GM19455 (cell line): ENCODE measurements around the gene SIPA1.

Source experiments
- ATAC-seq: cut with Tn5 transposase; IDR thresholded peaks from one replicate; pipeline ENCODE4 v1.9.1; 2021; ENCODE audit not compliant: unreplicated experiment

The SIPA1 gene

GRCh38 chr11:65642014-65642671, 4.2 kb downstream of the SIPA1 start:
- ATAC-seq, result no peak

- no peak for ATAC-seq
These were observed 6.1 kb downstream of the SIPA1 start for GRCh38 chr11:65643971-65644370.

DNA sequence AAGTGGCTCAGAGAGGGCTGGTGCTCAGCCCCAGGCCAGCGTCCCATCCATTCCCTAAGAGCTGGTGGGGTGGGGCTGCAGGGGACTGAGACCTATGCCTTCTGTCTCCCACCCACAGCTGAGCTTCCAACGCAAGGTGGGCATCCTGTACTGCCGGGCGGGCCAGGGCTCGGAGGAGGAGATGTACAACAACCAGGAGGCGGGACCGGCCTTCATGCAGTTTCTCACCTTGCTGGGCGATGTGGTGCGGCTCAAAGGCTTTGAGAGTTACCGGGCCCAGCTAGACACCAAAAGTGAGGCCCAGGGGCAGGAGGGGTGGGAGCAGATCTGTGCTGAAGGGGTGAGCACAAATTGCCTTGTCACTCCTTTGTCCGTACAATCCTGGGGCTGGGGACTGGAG, 6.9 kb downstream of the SIPA1 start:
- no peak for ATAC-seq

GRCh38 chr11:65645710-65646109, 7.8 kb downstream of the SIPA1 start:
- ATAC-seq, result no peak

DNA sequence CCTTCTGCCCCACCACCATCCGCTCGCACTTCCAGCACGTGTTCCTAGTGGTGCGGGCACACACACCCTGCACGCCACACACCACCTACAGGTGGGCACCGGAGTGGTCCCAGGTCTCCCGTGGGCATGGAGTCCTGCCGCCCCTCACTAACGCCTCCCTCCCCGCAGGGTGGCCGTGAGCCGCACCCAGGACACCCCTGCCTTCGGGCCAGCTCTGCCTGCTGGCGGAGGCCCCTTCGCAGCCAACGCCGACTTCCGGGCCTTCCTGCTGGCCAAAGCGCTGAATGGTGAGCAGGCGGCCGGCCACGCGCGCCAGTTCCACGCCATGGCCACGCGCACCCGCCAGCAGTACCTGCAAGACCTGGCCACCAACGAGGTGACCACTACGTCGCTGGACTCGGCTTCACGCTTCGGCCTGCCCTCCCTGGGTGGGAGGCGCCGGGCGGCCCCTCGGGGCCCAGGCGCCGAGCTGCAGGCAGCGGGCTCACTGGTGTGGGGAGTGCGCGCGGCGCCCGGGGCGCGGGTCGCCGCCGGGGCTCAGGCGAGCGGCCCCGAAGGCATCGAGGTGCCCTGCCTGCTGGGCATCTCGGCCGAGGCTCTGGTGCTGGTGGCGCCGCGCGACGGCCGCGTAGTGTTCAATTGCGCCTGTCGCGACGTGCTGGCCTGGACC, 8.5 kb downstream of the SIPA1 start:
- no peak for ATAC-seq

DNA sequence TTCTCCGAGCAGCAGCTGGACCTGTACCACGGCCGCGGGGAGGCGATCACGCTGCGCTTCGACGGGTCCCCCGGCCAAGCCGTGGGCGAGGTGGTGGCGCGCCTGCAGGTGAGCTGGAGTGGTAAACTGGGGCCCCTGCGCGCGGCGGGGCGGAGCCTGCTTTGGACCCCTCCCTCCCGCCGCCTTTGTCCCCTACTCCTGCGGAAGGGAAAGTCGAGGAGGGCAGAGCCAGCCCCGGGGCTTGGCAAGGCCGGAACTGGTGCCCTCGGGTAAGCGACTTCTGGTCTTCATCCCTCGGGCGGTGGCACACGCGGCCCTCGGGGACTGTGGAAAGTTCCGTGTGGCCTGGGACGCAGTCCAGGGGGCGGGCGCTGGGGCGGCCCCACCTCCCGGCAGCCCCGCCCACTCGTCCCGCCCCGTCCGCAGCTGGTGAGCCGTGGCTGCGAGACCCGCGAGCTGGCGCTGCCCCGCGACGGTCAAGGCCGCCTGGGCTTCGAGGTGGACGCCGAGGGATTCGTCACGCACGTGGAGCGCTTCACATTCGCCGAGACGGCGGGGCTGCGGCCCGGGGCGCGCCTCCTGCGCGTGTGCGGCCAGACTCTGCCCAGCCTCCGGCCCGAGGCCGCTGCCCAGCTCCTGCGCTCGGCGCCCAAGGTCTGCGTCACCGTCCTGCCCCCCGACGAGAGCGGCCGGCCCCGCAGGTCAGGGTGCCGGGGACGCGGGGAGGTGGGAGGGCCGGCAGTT, 9.2 kb downstream of the SIPA1 start:
- ATAC-seq, result no peak

DNA sequence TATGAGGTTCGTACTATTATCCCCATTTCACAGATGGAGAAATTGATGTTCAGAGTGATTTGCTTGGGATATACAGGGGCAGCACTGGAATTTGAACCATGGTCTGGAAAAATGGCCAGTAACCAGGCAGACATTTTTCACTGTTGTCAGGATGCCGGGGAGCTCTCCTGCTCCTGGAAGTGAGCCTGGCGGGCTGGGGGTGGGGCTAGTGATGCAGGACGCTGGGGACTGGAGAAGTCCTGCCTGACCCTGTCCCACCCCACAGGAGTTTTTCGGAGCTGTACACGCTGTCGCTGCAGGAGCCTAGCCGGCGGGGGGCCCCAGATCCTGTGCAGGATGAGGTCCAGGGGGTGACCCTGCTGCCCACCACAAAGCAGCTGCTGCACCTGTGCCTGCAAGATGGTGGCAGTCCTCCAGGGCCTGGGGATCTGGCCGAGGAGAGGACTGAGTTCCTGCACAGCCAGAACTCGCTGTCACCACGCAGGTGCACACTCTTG, 11.1 kb downstream of the SIPA1 start:
- ATAC-seq, result no peak

GRCh38 chr11:65649656-65650546, 12.0 kb downstream of the SIPA1 start:
- ATAC-seq, result no peak

DNA sequence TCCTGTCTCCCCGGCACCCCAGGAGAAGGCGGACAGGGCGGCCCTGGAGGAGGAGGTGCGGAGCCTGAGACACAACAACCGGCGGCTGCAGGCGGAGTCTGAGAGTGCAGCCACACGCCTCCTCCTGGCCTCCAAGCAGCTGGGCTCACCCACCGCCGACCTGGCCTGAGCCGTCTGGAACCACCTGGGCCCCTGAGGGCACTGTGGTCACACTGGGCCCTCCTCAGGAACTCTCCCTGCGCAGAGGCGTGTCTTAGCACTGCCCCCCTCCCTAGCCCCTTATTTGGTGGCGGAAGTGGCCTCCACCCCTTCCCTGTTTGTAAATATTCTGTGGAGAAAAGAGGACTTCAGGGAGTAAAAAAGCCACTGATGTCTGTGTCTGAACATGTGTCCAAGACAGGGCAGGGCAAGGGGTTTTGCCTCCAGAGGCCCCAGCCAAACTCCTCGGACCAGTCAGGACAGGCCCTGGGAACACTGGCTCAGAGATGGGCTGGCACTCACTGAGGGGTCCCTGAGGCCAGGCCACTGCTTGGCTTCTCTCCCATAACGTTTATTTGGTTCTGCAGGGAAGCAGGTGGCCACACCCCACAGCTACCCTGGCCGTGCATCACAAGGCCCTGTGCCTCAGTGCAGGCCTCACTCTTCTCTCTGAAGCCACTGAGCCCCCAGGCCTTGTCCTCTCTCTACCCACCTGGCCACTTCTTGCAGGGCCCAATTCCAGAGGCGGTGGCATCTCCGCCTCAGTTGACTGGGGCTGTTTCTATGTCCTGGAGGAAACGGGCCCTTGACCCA, 12.8 kb downstream of the SIPA1 start:
- no peak for ATAC-seq

DNA sequence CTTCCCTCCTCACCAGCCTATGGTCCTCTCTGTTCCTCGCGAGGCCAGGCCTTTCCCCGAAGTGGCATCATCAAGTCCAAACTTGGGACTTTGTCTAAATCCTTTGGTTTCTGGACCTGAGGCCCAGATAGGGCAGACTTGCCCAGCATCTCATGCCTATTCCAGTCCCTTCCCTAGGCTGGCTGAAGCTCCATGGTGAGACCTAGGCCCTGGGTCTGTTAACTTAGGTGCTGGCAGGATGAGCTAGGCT, 13.4 kb downstream of the SIPA1 start:
- ATAC-seq, result no peak

GRCh38 chr11:65651589-65652510, 13.9 kb downstream of the SIPA1 start:
- ATAC-seq, result no peak

- ATAC-seq, result peak; percentile 75
These were observed 14.8 kb downstream of the SIPA1 start for GRCh38 chr11:65652511-65653228.

- ATAC-seq, result no peak
These were observed 15.6 kb downstream of the SIPA1 start for GRCh38 chr11:65653229-65654225.

DNA sequence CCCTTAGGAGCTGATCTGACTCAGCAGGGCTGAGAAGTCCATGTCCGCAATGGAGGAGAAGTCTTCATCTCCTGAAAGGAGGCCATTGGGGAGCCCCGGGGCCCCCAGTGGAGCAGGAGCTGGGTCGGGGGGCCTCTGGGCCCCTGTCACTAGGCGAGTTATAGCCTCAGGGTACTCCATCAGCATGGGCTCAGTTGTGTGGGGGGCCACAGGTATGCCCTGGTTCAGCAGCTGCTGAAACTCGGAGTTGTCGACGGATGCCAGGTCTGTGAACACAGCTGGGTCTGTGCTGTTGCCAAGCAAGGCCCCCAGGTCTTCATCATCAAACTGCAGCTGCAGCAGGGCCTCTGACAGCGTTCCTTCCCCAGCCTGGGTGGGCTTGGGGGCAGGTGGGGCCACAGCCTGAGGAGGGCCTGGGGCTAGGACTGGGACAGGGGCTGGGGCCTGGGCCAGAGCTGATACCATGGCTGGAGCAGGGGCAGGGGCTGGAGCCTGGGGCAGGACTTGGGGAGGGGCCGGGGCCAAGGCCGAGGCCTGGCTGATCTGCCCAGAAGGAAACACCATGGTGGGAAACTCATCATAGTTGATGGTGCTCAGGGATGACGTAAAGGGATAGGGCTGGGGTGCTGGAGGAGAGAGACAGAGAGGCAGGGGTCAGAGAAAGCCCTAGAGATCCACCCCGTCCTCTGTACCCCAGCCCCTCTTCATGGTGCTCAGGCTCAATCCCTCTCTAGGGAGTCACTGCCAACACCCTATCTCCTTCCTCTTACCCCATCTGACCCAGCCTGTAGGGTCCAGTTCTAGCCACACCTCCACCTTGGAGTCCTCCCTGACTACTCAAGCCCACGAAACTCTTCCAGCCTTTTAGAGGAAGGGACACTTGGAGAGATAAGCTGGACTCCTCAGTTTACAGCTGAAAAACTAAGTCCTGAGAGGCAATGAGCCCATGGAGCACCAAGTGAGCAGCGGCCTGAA, 16.8 kb downstream of the SIPA1 start:
- ATAC-seq, result no peak

- ATAC-seq, result no peak
These were observed 17.9 kb downstream of the SIPA1 start for GRCh38 chr11:65655570-65656332.

GRCh38 chr11:65657426-65657825, 19.5 kb downstream of the SIPA1 start:
- ATAC-seq, result no peak
